Measurements from ENCODE around the gene COL28A1. TPM values are rescaled to one million over a fixed set of nuclear protein-coding genes. Genes with fewer than 3 reads are reported as not detected.

The COL28A1 gene
- total RNA-seq, 1 donor: 0.09 TPM

- no peak for TF ChIP-seq CTCF (IDR thresholded peaks at IDR 0.05; ENCODE audit: insufficient read depth, low read length)
- H3K4me3 ChIP-seq (ENCODE audit: low read depth, low read length): no peak overlapping the region
- DNase-seq (ENCODE audit: low read depth): no peak
Measured at GRCh38 chr7:7385421-7385820, 150.3 kb downstream of the COL28A1 start.

- no peak overlapping the region for H3K4me3 ChIP-seq (ENCODE audit: low read depth, low read length)
- DNase-seq (ENCODE audit: low read depth): no peak
- TF ChIP-seq CTCF (IDR thresholded peaks at IDR 0.05; ENCODE audit: insufficient read depth, low read length): no peak
Measured at GRCh38 chr7:7384228-7384627, 151.4 kb downstream of the COL28A1 start.

GRCh38 chr7:7375538-7375937 lies 160.1 kb downstream of the COL28A1 start:
- no peak for TF ChIP-seq CTCF (IDR thresholded peaks at IDR 0.05; ENCODE audit: insufficient read depth, low read length)
- DNase-seq (ENCODE audit: low read depth): no peak
- H3K4me3 ChIP-seq (ENCODE audit: low read depth, low read length): no peak overlapping the region

- H3K4me3 ChIP-seq (ENCODE audit: low read depth, low read length): no peak overlapping the region
- no peak for TF ChIP-seq CTCF (IDR thresholded peaks at IDR 0.05; ENCODE audit: insufficient read depth, low read length)
- DNase-seq (ENCODE audit: low read depth): no peak
Measured at GRCh38 chr7:7370076-7370475, 165.6 kb downstream of the COL28A1 start.

- H3K4me3 ChIP-seq (ENCODE audit: low read depth, low read length): no peak overlapping the region
- DNase-seq (ENCODE audit: low read depth): peak; percentile 16
- no peak for TF ChIP-seq CTCF (IDR thresholded peaks at IDR 0.05; ENCODE audit: insufficient read depth, low read length)
Measured at GRCh38 chr7:7369134-7369533, 166.5 kb downstream of the COL28A1 start.

GRCh38 chr7:7354674-7355073 lies 181.0 kb downstream of the COL28A1 start:
- DNase-seq (ENCODE audit: low read depth): no peak
- TF ChIP-seq CTCF (IDR thresholded peaks at IDR 0.05; ENCODE audit: insufficient read depth, low read length): no peak
- no peak overlapping the region for H3K4me3 ChIP-seq (ENCODE audit: low read depth, low read length)

- TF ChIP-seq CTCF (IDR thresholded peaks at IDR 0.05; ENCODE audit: insufficient read depth, low read length): no peak
- DNase-seq (ENCODE audit: low read depth): no peak
- H3K4me3 ChIP-seq (ENCODE audit: low read depth, low read length): no peak overlapping the region
Measured at GRCh38 chr7:7352845-7353244, 182.8 kb downstream of the COL28A1 start.

Measured in fibroblast of the aortic adventitia (primary cell).